Hematopoietic multipotent progenitor cell (in vitro differentiated cells): ENCODE data around the gene ANKRD45. TPM values are rescaled to one million over a fixed set of nuclear protein-coding genes. Genes with fewer than 3 reads are reported as not detected.
"Not testable (repeated sequence)": the region's sequence is repeated elsewhere in the genome, so short reads cannot be mapped to it uniquely, and the experiment has no call there.

Source experiments
- DNase-seq, 3 donors: peaks; one replicate each; pipeline ENCODE4 v3.0.0-alpha.2; 2011 to 2015; ENCODE audit warnings: low read depth in 2 of 3, low spot score in 2 of 3
- total RNA-seq: library from RNA; depleted of rRNA; stranded (reverse); fragments of >200 nt; gene quantifications from one replicate; pipeline ENCODE4 v1.2.3, GENCODE V29; 2012

Gene ANKRD45, protein sequence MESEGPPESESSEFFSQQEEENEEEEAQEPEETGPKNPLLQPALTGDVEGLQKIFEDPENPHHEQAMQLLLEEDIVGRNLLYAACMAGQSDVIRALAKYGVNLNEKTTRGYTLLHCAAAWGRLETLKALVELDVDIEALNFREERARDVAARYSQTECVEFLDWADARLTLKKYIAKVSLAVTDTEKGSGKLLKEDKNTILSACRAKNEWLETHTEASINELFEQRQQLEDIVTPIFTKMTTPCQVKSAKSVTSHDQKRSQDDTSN
- under 0.01 TPM for total RNA-seq

DNA sequence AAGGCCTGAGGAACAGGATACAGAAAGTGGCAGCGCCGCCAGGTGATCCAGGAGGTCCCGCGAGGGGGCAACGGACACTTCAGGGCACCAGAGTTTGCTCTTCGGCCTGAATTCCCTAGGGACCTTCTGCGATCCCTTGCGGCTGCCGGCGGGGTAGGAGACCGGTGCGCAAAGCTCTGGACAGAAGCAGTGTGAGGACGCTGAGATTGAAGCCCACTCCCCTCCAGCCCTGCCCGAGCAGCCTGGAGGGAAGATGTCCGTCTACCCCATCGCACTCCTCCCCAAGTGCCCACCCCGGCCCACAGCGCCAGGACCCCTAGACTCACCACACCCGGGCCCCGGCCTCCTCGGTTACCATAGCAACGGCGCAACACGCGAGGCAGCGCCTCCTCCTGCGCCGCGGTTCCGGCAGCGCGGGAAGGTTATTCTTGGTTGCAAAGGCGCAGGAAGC, at the start of gene ANKRD45:
TSS of gene ANKRD45 (minus strand) at position 361 of the 451 bp plus-strand sequence. CDS start 10,433 bp downstream, outside the sequence.
- peak in 2 of 3 donors; percentile 41 to 51 for DNase-seq

DNA sequence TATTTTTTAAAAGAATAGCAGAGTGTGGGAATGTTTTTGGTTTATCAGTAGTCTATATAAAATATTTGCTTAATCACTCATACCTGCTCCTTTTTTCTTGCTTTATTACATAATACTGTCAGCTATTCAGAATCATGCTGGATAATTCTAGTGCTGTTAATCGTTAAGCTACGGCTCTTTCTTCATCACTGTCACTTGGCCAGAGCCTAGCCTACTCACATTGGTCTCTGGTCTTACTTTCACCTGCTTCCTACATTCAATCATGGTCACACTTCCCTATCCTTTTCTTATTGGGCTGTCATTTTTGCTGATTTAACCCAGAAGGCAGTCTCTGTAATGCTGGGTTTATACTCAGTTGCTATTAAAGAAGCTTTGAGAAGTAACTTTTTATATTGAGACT, 47.6 kb upstream of the ANKRD45 start:
- DNase-seq: no peak

DNA sequence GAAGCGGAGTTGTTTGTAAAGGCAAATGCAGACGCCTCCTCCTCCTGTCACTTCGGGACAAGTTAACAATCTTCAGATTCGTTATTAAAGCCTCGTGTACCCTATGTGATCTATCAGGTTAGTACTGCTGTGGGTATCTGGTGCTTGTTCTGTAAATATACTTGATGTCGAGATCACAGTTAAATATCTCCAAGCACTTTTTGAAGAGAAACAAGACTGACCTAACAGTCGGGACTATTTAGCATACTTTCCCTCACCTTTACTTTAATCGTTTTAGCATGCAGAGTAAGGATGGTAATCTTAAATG, 45.8 kb upstream of the ANKRD45 start:
- no peak for DNase-seq

DNA sequence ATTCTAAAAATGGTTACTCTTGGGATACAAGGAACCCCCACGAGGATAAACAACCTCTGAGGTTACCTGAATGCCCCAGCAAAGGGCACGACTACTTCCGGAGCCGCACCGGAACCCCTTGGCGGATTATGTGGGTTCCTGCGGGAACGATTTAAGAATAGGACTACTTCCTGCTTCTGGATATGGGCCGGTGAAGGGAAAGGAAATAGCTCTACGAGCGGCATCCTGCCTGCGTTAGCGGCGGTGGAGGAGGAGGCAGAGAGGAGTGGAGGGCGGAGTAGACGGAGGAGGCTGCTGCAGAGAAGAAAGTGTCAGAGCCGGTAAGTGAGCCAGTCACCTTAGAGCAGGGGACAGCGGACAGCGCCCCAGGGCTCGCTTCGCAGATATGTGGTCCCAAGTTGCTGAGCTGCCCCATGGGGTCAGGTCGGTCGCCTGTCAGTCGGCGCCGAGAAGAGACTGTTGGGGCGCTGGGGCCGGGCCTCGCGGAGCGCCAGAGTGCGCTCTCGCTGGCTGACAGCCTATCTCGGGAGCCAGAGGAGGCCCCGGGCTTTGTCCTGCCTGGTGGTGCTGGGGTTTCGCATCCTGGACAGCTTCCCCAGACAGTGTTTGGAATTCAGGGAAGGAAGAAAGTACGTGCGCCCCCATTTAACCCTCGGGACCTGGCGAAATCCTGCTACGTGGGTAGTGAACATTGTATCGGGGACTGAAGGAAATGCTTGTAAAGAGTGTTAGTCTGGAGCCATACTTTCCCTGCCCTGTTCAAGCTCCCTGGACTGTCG, 45.3 kb upstream of the ANKRD45 start, which contains the start of gene KLHL20:
TSS of gene KLHL20 (plus strand) at position 223 of the 779 bp plus-strand sequence. CDS start 1,063 bp downstream, outside the sequence.
- peak; percentile 63 to 91 (median 82) for DNase-seq

DNA sequence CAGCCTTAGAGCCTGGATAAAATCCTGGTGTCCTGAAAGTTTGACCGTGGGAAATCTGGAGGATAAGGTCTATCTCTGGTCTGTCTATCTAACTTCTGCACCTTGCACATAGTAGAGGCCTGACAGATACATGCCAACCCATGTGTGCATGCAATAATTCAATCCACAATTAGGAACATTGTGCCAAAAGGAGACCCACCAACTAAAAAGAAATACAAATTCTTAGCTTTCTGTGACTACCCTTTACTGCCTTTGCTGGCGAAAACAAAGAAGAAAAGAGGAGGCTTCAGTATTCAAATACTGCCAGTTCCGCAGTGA, 44.7 kb upstream of the ANKRD45 start:
- peak in 2 of 3 donors; percentile 1 to 16 for DNase-seq

DNA sequence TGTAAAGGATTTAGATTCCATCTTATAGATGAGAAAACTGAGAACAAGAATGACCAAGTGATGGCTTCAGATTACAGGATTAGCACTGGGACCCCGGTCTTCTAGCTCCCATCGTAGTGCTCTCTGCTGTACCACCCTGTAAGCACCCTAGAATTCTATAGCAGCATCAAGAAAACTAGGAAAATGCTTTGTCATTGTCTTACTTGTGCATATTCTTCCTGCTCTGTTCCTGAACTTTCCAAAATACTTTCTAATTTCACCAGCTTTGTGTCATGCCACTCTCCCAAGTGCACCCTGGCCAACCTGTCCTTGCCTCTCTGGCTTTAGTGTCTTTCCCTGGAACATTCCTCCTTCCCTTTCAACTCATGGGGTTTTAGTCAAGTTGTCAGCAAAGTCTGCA, 39.1 kb upstream of the ANKRD45 start:
- no peak for DNase-seq

DNA sequence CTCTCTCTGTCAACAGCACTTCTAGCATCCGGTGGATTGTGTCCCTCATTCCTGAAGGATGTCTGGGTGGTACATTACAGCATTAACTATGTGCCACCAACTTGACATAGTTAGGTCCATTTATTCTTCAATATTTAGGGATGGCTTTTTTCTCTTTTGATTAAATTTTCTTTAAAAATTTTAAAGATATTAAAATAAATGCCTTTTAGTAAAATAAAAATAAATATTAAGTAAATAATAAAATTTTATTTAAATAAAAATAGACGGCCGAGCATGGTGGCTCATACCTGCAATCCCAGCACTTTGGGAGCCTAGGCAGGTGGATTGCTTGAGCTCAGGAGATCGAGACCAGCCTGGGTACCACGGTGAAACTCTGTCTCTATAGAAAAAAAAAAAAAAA, 35.5 kb upstream of the ANKRD45 start:
- DNase-seq: no peak

DNA sequence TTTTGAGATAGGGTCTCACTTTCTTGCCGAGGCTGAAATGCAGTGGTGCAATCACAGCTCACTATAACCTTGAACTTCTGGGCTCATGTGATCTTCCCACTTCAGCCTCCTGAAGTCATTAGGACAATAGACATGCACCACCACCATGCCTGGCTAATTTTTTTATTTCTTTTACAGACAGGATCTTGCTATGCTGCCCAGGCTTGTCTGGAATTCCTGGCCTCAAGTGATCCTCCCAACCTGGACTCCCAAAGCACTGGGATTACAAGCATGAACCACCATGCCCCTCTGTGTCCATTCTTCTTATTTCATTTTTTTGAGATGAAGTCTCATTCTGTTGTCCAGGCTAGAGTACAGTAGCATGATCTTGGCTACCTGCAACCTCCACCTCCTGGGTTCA, 33.1 kb upstream of the ANKRD45 start:
- DNase-seq: no peak

DNA sequence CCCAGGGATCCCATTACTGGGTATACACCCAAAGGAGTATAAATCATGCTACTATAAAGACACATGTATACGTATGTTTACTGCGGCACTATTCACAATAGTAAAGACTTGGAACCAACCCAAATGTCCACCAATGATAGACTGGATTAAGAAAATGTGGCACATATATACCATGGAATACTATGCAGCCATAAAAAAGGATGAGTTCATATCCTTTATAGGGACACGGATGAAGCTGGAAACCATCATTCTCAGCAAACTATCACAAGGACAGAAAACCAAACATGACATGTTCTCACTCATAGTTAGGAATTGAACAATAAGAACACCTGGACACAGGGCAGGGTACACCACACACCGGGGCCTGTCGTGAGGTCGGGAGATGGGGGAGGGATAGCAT, 31.6 kb upstream of the ANKRD45 start:
- DNase-seq: not testable (repeated sequence)

DNA sequence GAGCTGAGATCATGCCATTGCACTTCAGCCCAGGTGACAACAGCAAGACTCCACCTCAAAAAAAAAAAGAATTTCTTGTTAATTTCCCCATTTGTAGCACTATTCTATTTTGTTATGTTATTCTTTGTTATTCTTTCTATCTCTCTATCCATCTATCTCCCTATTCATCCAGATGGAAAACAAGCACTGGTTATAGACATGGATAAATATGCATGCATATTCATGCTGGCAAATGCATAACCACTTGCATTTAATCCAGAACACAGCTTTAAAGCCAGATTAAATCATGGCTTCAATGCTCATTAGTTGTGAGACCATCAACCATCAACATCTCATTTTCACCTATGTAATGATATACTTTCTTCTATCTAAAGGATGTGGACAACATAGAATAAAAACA, 23.6 kb upstream of the ANKRD45 start:
- no peak for DNase-seq

DNA sequence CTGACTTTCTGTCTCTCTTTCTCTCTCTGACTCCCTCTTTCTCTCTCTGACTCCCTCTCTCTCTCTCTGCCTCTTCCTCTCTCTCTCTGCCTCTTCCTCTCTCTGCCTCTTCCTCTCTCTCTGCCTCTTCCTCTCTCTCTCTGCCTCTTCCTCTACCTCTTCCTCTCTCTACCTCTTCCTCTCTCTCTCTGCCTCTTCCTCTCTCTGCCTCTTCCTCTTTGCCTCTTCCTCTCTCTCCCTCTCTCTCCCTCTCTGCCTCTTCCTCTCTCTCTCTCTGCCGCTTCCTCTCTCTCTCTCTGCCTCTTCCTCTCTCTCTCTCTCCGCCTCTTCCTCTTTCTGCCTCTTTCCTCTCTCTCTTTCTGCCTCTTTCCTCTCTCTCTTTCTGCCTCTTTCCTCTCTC, 18.6 kb upstream of the ANKRD45 start:
- DNase-seq: no peak

DNA sequence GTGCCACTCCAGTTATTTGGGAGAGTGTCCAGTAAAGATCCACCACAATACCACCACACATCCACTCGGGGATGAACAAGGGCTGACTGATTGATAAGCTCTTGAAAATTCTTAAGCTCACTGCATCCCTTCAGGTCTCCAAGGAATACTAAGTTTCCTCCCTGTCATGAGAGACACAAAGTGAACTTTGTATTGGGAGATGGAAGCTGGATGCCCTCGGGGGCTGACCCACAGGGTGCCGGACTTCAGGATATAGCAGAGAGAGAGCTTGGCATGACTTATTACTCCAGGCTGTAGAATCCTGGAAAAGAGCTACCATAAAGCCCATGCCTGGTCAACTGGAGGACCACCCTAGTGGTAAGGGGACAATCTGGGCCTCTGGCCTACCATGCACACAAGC, 15.5 kb upstream of the ANKRD45 start:
- not testable (repeated sequence) for DNase-seq

DNA sequence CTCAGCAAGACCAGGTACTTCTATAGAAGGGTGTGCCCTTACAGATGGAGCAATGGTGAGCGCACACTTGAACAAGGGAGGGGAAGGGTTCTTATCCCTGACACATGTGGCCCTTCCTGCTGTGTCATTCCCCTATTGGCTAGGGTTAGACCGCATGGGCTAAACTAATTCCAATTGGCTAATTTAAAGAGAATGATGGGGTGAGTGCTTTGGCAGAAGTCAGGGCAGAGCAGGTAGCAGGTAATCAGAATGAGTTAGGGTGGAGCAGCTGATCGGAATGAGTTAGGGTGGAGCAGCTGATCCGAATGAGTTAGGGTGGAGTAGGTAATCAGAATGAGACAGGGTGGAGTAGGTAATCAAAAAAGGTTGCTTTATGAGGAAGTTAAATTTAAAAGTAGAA, 14.2 kb upstream of the ANKRD45 start:
- DNase-seq: not testable (repeated sequence)

DNA sequence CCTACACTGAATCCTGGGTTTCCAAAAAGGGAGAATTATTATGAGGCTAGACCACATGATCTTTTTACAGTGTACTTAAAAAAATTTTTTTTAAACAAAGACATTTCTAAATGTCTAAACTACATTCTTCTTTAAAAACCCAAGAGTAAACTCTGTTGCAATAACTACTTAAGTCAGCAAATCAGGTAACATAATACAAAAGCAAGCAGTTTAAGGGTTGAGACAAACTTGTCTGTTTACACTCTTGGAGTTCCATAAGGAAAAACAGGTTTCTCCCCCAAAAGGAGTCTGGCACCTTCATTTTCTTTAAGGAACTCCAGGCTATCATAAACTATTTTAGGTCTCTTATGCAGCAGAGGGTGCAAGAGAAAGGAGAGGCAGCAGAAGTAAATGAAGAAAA, 12.5 kb upstream of the ANKRD45 start:
- DNase-seq: no peak

DNA sequence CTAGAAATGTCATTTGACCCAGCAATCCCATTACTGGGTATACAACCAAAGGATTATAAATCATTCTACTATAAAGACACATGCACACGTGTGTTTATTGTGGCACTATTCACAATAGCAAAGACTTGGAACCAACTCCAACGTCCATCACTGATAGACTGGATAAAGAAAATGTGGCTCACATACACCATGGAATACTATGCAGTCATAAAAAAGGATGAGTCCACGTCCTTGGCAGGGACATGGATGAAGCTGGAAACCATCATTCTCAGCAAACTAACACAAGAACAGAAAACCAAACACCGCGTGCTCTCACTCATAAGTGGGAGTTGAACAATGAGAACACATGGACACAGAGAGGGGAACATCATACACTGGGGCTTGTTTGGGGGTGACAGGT, 10.5 kb upstream of the ANKRD45 start:
- DNase-seq: not testable (repeated sequence)

DNA sequence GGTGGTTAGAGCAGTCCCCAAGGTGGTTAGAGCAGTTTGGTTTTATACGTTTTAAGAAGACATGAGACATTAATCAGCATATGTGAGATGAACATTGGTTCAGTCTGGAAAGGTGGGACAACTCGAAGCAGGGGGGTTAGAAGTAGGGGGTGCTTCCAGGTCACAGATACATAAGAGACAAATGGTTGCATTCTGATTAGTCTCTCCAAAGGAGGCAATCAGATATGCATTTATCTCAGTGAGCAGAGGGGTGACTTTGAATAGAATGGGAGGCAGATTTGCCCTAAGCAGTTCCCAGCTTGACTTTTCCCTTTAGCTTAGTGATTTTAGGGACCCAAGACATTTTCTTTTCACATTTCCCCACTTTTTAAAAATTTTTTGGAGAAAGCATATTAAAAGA, 4.8 kb upstream of the ANKRD45 start:
- DNase-seq: not testable (repeated sequence)

DNA sequence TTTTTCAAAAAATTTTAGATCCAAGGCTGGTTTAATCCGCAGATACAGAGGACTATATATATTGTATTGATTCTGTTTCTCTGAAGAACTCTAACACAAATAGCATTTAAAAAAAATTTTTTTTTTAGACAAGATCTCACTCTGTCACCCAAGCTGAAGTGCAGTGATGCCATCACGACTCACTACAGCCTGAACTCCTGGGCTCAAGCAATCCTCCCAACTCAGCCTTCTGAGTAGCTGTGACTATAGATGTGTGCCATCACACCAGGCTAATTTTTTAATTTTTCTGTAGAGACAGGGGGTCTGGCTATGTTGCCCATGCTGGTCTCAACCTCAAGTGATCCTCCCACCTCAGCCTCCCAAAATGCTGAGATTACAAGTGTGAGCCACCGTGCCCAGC, 3.0 kb downstream of the ANKRD45 start:
- no peak for DNase-seq

DNA sequence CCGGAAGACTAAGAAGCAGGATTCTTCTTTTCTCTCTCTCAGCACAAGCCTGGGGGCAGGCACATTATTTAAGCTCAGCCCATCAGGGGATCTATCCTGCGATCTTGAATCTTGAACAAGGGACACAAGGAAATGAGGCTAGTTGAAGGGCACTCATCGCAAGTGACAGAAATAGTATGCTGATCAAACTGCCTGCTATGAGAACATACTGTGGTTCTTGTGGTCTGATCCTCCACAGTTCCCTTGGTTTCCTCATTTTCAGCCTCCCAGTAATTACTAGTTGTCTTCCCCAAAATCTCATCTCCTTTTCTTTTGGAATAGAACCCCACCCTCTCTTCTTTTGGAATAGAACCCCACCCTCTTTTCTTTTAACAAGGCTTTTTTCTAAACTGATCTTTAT, 6.5 kb downstream of the ANKRD45 start:
- no peak for DNase-seq

DNA sequence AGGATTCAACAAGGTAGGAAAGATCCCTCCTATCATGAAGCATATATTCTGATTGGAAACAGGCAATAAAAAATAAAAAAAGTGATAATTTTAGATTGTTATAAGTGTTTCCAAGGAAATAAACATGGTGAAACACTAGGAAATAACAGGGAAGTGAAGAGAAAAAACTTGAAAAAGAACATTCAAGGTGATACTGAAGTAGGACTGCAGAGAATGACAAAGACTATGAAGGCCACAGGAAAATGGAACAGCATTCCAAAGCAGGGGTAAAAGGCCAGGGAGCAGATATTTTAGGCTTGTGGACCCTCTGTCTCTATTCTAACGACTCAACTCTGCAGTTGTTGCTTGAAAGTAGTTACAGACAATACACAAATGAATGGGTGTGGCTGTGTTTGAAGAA, 7.9 kb downstream of the ANKRD45 start:
- DNase-seq: no peak

DNA sequence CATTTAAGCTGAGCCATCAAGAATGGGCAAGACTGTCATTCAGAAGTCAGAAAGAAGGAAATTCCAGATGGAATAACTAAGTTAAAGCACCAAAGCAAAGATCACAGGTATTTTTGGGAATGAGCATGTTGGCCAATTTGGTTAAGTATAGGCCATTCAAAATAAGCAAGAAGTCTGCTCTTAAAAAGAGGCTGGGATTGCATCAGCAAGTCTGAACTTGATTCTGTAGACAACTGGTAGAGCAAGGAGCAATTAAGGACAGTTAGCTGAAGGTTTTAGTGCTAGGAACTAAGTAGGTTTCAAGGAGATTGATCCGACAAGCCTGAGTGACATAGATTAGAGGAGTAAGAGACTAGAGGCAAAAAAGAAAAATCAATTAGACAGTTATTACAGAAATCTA, 8.4 kb downstream of the ANKRD45 start:
- no peak for DNase-seq

DNA sequence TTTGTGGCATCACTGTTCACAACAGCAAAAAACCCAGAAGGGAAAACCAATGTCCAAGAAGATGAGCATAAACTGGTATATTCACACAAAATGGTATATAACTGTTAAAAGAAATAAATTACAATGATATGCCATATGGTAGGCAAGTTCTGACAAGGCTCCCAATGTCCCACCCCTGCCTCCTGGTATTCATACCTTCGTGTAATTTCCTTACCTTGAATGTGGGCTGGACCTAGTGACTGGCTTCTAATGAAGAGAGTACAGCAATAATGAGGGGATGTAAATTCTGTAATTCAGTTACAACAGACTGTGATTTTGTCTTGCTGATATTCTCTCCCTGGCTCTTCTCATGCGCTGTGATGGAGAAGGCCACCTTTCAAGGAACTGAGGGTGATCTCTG, 9.3 kb downstream of the ANKRD45 start:
- DNase-seq: no peak

DNA sequence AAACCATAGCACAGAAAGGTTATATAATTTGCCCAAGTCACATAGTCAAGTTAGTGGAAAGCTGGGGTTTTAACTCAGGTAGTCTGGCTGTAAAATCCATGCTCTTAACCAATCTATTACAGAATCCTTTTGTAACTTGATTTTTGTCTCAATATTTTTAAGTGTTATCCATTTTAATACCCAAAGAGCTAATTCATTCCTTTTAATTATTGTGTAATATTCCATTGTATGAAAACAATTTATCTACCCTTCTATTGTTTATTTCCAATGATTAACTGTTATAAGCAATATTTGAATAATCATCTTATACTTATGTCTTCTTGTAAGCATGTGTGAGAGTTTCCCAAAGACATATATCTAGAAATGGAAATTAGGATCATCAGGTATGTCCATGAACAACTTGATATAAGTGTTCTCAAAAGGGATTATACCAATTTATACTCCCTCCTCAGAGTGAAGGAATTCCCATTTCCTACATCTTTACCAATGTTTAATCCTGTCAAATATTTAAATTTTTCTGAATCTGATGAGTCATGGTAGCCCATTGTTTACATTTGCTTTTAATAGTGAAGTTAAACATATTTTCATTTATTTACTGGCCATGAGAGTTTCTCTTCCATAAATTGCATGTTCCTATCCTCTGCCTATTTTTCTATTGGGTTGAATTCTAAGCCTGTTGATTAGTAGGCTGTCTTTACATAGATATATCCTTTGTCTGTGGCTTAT, 20.6 kb downstream of the ANKRD45 start:
- DNase-seq: no peak
